GM21825 (cell line): ENCODE results near the gene ZNF383.
"Not testable (repeated sequence)": the region's sequence is repeated elsewhere in the genome, so short reads cannot be mapped to it uniquely, and the experiment has no call there.

Source experiments
- ATAC-seq: cut with Tn5 transposase; IDR thresholded peaks from one replicate; pipeline ENCODE4 v1.9.1; 2021; ENCODE audit warnings: mild to moderate bottlenecking, moderate library complexity; ENCODE audit not compliant: unreplicated experiment

ZNF383 gene

DNA sequence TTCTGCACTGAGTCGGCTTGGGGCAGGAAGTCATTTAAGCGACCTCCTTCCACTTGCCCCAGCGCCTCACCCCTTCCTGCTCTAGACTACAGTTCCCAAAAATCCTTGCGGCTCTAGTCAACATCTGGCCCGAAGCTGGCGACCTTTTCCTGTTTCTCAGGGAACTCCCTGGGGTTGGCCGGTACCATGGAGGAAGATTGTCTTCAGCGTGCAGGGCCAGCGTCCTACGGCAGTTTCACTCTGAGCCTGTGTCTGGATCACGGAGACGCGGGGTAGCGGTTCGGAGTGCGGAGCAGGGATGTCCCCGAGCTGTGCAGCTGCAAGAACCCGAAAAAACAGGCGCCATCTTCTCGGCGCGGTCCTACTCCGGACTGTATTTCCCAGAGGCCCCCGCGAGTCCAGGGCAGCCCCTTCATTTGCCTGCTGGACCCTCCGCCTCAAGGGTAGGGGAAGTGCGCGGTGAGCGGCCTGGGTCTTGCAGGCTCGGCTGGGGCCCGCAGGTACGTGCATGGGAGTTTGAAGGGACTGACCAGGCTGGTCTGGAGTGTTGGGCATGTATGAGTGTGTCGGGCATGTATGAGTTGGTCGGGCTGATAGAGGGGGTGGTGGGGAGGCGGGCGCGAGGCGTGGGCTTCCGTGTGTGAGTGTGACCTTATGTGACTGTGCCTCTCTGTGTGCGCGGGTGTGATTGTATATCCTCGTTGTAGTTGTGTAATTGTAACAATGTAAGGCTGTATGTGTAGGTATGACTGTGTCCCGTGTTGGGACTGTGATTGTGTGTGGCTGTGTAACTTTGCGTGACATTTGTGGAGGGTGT lies at the start of gene ZNF383:
TSS of gene ZNF383 (plus strand) at position 440 of the 817 bp plus-strand sequence. CDS start 12,240 bp downstream, outside the sequence.
- peak; percentile 86 for ATAC-seq

DNA sequence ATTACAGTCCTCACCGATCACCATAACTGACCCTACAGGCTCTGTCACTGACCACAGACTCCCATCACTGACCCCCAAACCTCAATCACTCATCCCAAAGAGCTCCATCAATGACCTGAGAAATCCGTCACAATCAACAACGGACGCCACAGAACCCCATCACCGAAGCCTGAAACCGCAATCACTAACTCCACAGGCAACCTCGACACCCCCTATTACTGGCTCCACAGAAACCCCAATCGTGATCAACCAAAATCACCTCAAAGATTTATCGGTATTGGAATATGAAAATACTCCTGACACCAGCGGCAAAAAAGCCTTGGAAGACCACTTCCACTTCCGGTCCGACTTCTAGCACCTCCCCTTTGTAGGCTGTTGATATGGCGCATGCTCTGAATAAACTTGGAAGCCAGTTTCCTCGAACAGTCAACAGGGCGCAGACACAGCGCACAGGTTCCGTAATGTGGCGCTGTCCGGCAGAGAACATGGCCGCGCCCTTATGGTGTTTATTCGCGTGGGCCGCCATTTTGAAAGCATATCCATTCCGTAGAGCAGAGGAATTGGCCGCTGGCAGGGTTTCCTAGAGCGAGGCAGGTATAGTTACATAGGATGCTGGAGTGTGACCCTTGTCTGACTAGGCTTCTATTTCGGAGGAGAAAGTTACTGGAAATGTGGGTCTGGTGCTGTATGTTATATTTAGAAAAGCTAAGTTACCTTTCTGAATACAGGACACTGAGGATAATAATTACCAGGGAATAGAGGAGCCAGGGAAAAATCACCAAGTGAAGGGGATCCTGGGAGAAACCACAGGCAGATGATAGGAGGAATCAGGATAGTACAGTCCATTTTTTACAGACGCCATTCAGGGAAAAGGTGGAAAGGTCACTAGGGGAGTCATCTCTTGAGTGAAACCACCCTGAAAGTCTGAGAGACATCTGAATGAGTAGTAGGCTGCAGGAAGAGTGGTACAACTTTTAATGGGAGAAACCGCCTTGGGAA lies 45.3 kb upstream of the ZNF383 start, which contains the start of gene ZNF585A:
TSS of gene ZNF585A (minus strand) at position 328 of the 999 bp plus-strand sequence. CDS start 2,785 bp downstream, outside the sequence.
- ATAC-seq, result peak; percentile 92

DNA sequence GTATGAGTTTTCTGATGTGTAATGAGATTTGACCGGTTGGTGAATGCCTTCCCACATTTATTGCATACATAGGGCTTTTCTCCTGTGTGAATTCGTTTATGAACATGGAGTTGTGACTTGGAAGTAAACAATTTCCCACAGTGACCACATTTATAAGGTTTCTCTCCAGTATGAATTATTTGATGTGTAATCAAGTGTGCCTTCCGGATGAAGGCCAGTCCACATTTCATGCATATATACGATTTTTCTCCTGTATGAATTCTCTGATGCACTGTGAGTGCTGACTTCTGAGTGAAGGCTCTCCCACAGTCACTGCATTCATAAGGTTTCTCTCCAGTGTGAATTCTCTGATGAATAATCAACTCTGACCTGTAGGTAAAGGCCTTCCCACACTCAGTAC lies 31.9 kb upstream of the ZNF383 start:
- ATAC-seq, result not testable (repeated sequence)

DNA sequence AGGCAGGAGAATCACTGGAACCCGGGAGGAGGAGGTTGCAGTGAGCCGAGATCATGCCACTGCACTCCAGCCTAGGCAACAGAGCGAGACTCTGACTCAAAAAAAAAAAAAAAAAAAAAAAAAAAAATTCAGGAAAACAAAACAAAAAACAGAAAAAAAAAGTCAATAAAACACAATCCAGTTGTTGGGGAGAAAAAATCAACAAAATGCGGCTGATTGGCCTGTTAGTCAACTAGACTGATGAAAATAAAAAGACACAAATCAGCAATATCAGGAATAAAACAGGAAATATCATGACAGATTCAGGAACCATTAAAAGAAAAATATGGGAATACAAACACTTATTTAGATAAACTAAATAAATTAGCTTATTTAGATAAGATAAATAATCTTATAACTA lies 22.8 kb upstream of the ZNF383 start:
- not testable (repeated sequence) for ATAC-seq

DNA sequence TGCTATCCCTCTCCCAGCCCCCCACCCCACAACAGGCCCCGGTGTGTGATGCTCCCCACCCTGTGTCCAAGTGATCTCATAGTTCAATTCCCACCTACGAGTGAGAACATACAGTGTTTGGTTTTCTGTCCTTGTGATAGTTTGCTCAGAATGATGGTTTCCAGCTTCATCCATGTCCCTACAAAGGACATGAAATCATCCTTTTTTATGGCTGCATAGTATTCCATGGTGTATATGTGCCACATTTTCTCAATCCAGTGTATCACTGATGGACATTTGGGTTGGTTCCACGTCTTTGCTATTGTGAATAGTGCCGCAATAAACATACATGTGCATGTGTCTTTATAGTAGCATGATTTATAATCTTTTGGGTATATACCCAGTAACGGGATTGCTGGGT lies 20.9 kb upstream of the ZNF383 start:
- ATAC-seq, result not testable (repeated sequence)

DNA sequence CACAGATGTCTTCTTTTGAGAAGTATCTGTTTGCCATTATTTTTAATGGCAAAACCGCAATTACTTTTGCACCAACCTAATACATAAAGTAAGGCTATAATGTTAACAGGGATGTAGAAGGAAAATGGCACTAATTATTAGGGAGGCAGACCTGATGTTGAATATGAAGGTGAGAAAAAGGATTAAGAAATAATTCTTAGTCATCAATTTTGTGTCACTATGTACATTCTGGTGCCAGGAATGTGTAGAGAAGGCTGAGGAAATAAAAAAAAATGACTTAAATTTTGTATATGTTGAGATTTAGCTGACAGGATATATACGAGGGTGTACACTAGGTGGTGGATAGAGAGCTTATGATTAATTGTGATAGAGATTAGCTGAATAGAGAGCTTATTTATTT lies 20.2 kb upstream of the ZNF383 start:
- no peak for ATAC-seq

DNA sequence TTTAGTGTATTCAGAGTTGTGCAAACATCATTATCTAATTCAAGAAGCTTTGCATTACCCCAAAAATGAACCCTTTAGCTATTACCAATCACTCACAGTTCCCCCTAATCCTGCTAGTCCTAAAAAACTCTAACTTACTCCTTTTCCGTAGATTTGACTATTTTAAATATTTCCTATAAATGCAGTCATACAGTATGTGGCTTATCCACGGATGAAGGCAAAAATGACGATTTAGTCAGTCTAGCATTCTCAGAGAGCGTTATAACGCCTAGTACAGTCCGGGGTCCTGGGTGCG lies 587 bp upstream of the ZNF383 start:
- ATAC-seq, result no peak

DNA sequence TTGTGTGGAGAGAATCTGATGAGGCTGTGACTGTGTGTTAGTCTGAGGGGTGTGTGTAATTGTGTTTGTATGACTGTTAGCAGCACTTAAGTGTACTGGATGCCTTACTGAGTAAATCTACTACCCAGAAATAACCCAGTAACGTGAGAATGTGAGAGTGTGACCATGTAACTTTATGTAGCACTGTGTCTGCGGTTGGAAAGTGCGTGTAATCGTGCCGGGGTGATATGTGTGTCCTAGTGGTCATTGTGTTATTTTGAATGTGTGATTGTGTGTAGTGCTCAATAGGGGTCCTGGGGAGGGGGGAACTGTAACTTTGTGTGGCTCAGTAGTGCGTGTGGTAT lies 550 bp downstream of the ZNF383 start:
- ATAC-seq, result no peak

DNA sequence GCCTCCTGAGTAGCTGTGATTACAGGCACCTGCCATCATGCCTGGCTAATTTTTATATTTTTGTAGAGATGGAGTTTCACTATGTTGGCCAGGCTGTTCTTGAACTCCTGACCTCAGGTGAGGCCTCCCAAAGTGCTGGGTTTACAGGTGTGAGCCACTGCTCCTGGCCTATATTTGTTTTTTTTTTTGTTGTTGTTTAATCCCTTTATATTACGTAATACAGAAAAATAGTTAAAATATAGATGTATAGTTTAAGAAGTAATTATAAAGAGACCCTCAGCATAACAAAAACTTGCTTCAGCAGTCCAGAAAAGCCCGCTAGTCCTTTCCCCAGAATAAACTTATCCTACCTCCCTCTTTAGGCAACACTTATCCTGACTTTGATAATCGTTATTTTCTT lies 2.4 kb downstream of the ZNF383 start:
- ATAC-seq, result no peak

DNA sequence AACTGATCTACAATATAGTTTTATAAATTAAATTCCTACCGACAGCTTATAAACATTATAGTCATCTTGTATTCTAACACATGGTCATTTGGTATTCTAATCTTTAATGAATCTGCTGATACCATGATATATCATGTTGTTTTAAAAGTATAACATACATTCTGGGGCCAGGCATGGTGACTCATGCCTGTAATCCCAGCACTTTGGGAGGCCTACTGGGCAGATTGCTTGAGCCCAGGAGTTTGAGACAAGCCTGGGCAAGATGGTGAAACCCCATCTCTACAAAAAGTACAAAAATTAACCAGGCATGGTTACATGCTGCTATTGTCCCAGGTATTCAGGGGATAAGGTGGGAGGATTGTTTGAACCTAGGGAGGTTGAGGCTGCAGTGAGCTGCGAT lies 3.1 kb downstream of the ZNF383 start:
- no peak for ATAC-seq

DNA sequence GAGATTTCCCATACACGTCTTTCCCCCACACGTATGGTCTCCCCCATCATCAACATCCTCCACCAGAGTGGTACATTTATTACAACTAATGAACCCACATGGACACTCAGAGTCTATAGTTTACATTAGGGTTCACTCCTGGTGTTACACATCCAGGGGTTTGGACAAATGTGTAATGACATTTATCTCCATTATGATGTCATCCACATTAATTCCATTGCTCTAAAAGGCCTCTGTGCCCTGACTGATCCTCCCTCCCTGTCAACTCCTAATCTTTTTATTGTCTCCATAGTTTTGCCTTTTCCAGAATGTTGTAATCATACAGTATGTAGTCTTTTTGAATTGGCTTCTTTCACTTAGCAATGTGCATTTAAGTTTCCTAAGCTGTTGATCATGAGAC lies 8.2 kb downstream of the ZNF383 start:
- no peak for ATAC-seq

DNA sequence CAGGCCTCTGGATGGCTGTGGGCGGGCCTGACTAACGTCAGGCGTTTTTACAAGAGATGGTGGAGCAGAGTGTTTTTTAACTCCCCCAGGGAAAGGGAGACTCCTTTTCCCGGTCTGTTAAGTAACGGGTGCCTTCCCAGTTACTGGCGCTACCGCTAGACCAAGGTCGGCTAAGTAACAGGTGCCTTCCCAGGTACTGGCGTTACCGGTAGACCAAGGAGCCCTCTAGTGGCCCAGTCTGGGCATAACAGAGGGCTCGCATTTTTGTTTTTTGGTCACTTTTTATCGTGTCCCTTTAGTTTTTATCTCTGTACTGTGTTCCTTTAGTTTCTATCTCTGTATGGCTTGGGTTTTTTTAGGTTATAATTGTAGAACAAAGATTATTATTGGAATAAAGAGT lies 10.0 kb downstream of the ZNF383 start:
- ATAC-seq, result no peak

DNA sequence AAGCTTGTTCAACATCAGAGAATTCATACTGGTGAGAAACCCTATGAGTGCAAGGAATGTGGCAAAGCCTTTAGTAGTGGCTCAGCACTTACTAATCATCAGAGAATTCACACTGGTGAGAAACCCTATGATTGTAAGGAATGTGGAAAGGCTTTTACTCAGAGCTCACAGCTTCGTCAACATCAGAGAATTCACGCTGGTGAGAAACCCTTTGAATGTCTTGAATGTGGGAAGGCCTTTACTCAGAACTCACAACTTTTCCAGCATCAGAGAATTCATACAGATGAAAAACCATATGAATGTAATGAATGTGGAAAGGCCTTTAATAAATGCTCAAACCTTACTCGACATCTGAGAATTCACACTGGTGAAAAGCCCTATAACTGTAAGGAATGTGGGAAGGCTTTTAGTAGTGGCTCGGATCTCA lies 25.2 kb downstream of the ZNF383 start:
- ATAC-seq, result no peak

DNA sequence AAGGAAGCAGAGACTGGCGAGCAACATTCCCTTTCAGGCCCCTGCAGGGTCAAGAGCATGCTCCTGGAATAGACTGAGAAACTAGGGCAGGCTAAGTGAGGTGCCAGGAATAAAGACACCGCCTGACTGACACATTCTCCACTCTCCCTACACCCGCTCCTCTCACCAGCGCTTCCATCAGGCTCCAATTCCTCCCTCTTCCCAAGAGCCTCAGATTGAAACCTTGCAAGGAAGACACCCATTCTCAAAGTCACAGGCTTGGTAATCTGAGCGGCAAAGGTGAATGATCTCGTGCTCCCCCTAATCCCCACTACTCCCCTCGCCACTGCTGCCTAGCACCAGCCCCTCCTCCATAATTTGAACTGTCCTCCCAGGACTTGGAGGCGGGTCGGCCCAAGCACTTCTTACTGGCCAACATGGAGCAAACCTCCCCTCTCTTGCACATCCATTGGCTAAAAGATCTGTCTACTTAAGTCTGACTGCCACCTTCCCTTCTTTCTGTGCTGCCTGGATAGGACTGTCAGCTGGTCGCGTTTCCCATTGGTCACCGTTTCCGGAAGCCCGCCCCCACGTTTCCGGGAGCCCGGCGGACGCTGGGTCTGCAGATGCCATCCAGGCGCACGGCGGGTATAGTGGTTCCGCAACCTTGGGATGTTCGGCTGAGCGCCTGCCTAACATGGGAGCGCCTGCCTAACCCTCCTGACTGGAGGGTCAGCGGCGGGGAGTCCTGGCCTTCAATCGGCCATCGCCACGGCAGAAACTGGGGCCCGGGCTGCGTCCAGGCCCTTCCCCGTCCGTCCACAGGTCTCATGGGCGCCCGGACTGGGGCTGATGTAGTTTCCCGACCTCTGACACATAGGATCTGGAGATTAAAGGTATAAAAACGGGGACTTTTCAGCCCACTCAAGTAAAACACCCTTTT lies 33.6 kb downstream of the ZNF383 start:
- ATAC-seq, result no peak

DNA sequence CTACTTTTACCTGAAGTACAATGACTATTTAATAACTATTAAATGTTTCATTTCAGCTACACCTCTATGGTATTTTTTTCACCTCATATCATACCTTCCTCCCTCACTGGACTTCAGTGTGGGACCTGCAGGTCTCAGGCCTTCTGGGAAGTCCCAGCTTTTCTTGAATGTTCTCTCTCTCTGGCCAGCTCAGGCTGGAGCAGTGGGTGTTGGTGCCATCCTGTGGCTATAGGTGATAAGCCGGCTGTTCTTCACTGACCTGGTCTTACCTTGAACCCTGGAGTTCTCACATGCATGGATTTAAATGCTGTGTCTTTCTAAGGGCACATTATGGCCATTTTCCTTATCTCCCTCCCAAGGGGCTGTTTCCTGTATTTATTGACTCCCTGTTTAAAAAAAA lies 45.0 kb downstream of the ZNF383 start:
- not testable (repeated sequence) for ATAC-seq

DNA sequence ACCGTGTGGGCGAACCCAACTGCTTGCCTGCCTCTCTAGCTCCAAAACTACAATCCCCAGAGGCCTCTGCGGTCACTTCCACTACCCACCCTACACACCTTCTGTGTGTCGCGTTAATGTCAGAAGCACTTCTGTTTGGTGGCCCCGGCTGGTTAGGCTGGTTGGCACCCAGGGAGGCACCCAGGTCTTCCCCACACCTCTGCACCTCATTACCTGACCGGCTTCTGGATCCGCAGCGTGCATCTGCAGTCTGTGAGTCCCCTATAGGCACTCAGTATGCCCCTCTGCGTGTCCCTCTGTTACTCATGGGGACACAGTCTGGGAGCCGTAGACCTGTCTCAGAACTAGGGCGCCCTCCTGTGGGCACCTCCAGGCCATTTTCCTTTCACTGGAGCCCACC lies 49.0 kb downstream of the ZNF383 start:
- not testable (repeated sequence) for ATAC-seq

DNA sequence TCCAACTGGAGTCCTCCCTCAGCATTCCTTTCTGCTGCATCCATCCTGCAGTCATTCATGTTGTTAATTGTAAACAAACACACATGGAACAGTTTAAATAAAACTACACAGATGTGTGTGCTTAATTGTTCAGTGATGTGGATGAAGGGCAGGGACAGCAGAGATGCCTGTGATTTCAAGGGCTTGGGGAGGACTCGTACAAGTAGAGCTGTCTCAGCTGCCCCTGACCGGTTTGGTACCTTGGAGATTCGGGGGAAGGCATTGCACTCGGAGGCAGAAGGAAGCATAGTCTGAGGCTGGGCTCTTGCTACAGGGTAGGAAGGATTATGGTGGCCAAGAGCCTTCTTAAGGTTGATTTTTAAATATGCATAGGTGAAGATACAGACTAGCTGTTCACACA lies 49.7 kb downstream of the ZNF383 start:
- not testable (repeated sequence) for ATAC-seq

DNA sequence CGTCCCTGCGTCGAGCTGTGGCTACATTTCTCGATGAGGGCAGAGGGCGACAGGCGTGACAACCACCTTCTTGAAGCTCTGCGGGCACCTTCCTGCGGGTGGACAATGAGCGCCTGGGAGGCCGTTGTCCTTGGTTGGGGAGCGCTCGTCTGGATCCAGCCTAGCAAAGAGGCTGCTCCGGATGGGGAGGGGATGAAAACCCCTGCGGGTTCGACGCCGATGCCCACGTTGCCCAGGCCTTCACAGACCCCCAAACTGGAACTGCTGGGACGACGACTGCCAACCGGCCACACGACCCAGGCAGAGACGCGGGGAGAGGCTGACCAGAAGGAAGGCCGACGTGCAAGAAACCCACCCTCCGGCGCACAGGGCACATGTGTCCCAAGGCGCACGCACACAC lies 62.6 kb downstream of the ZNF383 start:
- not testable (repeated sequence) for ATAC-seq

DNA sequence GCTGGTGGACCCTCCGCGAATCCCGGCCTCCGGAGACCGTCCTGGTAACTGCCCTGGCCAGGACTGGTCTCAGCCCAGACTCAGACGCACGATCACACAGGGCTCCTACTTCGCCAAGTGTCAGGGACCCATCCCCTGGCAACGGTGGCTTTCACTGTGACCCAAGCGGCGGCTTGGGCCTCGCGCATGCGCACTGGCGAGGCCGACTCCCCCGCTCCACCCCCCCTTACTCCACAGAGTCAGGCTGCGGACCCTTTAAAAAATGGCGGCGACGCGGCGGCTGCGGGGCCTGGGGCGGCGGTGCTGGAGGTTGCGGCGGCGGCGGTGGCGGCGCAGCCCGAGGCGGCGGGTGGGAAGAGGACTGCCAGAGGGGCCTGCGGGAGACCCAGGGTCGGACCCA lies 66.0 kb downstream of the ZNF383 start:
- not testable (repeated sequence) for ATAC-seq

DNA sequence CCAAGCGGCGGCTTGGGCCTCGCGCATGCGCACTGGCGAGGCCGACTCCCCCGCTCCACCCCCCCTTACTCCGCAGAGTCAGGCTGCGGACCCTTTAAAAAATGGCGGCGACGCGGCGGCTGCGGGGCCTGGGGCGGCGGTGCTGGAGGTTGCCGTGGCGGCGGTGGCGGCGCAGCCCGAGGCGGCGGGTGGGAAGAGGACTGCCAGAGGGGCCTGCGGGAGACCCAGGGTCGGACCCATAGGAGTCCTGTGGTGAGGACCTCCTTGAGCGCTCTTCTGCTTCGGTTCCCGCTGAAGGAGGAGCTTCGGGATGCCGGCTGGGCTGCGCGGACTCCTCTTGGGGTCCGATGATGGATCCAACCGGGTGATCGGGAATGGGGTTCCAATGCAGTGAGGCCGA lies 71.2 kb downstream of the ZNF383 start:
- ATAC-seq, result not testable (repeated sequence)
